SIG-M5 treated with dmso at 0.1 percent for 504 hours (cell line): ENCODE measurements around the gene STX11.
A peak's percentile ranks its signal among the peaks of the same experiment; 100 is the strongest.
"Not testable (repeated sequence)": the region's sequence is repeated elsewhere in the genome, so short reads cannot be mapped to it uniquely, and the experiment has no call there.

Experiments
- DNase-seq: peaks from one replicate; lab custom pipeline; 2025; ENCODE audit not compliant: unreplicated experiment; lab: John Stamatoyannopoulos, UW

Gene STX11

GRCh38 chr6:144149894-144150709 is at the start of gene STX11:
TSS of gene STX11 (plus strand) at chr6:144150517. CDS start at chr6:144186628, 36,111 bp downstream.
- peak; percentile 74 for DNase-seq

GRCh38 chr6:144103026-144103563 is 47.2 kb upstream of the STX11 start:
- no peak for DNase-seq

DNA sequence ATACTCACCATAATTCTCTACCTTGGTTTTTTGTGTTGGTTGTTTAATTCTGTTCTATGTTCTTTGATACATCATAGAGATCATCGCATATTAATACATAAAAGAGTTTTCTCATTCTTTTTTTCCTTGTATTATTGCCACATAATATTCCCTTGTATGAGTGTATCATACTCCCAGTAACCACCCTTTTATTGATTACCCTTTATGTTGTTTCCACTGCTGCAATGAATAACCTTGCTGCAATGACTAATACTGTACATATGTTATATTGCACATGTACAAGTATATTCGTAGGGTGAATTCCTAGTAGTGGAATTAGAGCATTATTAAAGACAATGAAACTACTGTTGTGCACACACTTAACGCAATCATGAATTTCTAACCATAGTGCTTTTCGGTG is 45.8 kb upstream of the STX11 start:
- no peak for DNase-seq

GRCh38 chr6:144104898-144105487 is 45.3 kb upstream of the STX11 start:
- peak; percentile 59 for DNase-seq

DNA sequence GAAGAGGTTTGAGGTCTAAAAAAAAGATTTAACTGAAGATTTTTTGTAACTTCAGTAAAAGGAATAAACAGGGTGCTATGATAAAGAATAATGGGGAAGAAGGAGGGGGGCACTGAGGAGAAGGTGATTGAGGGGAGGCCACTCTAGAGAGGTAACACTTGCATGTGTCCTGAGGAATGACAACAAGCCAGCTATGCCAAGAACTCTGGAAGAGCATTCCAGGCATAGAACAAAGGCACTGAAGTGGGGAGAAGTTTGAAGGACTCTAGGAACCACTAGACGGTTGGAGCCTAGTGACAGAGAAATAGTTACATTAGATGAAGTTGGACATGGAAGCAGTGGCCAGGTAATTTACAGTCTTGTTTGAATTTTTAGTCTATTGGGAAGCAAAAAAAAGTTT is 44.1 kb upstream of the STX11 start:
- no peak for DNase-seq

- DNase-seq: no peak
These were observed 40.1 kb upstream of the STX11 start for GRCh38 chr6:144110210-144110609.

DNA sequence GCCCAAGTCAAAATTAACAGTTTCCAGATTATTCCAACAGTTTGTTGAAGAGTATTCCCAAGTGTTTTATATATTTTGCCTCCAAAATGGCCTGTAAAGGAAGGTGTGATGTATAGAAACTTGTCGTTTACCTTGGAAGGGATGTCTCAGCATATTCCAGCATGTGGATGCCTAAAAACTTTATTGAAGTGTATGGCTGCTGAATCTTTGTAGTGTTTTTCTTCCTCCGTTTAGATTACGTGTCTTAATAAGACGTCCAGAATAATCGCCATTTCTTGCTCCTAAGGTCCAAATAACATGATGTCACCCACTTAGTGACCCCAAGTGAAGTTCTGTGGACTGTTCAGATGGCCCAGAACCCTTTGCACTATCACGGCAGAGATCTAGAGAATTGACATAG is 37.0 kb upstream of the STX11 start:
- DNase-seq: no peak

DNA sequence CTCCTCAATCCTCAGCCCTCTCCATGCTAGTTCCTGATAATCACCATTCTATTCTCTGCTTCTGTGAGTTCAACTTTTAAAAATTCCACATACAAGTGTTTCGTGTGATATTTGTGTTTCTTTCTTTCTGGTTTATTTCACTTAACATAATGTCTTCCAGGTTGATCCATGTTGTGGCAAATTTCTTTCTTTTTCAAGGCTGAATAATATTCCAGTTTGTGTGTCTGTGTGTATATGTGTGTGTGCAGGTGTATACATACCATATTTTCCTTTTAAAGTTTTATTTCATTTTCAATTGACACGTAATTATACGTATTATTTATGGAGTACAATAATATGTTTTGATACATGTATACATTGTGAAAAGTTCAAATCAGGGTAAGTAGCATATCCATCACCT is 35.1 kb upstream of the STX11 start:
- no peak for DNase-seq

DNA sequence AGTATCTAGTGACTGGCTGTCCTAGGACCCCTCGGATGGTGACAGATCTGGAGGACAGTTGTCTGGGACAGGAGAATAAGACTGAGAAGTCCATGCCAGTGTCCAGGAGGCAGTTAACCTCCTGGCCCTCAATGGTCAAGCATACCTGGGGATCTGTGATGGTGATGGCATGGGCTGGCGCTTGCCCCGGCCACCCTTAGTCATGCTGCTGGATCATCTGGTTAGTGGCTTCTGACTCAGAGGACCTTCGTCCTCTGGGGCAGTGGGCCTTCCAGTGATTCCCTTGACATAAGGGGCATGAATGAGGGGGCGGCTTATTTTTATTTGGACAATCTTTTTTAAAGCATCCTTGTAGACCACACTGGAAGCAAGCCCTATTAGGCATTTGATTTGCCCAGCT is 30.9 kb upstream of the STX11 start:
- no peak for DNase-seq

- no peak for DNase-seq
These were observed 27.5 kb upstream of the STX11 start for GRCh38 chr6:144122861-144123260.

GRCh38 chr6:144123421-144123820 is 26.9 kb upstream of the STX11 start:
- no peak for DNase-seq

DNA sequence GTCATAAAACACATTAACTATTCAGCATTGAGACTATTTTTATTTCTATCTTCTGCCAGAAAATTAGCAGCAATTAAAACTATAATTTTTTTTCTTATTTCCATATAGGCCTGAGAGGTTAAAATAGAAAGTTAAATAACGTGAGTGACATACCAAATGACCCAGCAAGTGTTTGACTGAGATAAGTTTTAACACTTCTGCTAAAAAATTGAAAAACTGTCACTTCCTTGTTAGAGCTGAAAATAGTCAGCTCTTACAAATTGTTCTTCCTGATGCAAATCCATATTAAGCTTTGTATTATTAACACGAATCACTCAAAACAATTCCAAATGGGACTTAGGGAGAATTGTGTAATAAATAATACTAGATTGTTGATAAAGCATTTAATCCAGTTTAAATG is 26.5 kb upstream of the STX11 start:
- peak; percentile 26 for DNase-seq

- DNase-seq: no peak
These were observed 23.2 kb upstream of the STX11 start for GRCh38 chr6:144127097-144127496.

DNA sequence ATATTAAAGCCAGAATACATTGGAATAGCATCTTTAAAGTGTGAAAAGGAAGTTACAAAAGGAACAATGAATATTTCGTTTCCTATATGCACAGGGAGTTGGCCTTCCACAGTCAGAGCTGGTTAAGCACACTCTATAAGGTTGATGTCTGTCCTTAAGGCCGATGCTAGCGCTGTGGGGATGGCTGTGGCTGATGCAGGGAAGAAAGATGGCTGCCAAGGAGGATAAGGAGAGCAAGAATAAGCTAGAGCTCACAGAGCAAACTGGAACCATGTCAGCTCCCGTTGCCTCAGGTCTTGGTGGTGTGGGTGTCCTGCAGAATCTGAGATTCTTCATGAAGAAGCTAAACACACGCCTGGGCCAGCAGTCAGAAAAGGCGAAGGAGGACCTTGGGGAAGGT is 20.8 kb upstream of the STX11 start:
- no peak for DNase-seq

DNA sequence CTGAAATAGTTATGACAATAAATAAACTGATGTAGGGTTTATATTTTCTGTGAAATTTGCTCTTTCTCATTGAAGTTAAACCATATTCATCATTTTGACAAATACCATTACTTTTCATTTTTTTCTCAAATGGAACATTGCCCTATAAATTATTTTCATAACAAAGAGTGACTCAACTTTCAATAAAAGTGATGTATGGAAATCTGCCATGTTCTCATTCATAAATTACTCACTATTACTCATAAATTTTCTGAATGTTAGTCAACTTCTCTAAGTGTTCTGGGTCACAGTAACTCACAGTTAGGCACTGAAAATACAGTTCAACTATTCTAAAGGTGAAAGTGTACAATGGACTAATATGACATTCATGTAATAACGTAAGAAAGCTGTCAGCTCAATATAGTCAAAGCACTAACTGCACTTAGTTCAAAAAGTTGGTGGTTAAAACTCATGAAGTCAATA is 19.0 kb upstream of the STX11 start:
- DNase-seq: no peak

GRCh38 chr6:144132167-144132690 is 18.1 kb upstream of the STX11 start:
- not testable (repeated sequence) for DNase-seq

DNA sequence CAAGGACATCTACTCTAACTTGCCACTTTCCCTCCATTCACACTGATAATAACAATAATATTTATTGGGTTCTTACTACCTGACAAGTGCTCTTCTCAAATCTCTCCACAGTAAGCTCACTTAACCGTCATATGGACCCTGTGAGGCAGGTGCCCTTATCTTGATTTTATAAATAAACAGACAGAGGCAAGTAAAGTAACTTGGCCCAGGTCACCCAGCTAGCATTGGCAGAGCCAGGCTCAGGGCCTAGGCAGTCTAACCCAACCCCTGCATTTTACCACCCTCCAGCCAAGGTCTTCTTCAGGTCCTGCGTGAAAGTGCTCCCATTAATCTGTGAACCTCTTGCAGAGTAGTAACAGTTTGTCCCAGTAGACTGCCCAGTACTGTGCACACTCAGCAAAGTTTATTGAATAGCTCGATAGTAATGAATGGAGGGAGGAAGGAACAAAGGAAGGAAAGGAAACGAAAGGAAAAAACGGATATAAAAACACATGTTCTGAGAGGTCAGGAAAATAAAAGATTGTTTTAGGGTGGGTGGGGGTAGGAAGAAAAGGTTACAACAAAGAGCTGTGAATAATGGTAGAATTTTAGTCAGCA is 17.0 kb upstream of the STX11 start:
- DNase-seq: no peak

DNA sequence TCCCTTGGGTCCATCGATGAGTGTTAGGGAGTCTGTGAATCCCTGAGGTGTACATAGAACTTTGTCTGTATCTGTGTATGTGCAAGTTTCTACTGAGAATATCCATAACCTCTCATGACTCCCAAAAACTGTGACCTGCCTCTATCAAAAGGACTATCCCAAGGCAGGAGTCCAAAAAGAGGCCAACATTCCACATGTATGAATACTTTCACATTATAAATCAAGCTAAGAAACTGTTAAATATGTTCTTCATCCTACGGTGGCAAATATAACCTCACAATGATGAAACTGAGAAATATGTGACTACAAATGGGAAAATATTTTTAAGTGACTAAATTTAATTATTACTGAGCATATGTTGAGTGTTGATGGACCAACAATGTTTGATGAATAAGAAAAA is 16.1 kb upstream of the STX11 start:
- no peak for DNase-seq

GRCh38 chr6:144134737-144135136 is 15.6 kb upstream of the STX11 start:
- no peak for DNase-seq

GRCh38 chr6:144138542-144138941 is 11.8 kb upstream of the STX11 start:
- no peak for DNase-seq

GRCh38 chr6:144139817-144140216 is 10.5 kb upstream of the STX11 start:
- DNase-seq: peak; percentile 33

DNA sequence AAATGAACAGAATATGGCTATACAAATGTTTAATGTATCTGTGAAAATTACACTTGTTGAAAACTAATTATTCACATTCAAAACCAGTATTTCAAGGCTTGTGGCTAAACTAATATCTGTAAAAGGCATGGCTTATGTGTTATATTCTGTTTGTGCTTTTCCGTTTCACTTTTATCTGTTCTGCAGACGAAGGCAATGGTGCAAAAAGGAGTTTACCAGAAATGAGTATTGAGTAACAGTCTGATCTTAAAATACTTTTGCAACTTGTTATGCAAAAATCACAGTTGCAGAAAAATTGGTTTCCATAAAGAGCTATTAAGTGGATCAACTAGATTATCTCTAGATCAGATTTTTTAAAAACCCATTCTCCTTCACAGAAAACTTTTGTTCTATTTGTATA is 9.4 kb upstream of the STX11 start:
- no peak for DNase-seq
